ENCODE data around the gene MTFR1L.
A peak's percentile ranks its signal among the peaks of the same experiment; 100 is the strongest.

The MTFR1L gene

GRCh38 chr1:25875154-25875855, 55.6 kb downstream of the MTFR1L start, which contains the start of gene PAQR7:
TSS of gene PAQR7 (minus strand) at chr1:25875708. CDS start at chr1:25863839, 11,869 bp downstream.
- peak; percentile 76 for DNase-seq (ENCODE audit: low spot score)
- H3K27ac Mint-ChIP-seq, result peak within 1 kb of the TSS; percentile 70
- no peaks in the 10 kb centered on the region for H3K36me3 Mint-ChIP-seq (ENCODE audit: low read depth)
- H3K4me1 Mint-ChIP-seq (ENCODE audit: low read depth), result peaks cover 5% of the 10 kb centered on the region
- no peaks in the 10 kb centered on the region for H3K9me3 Mint-ChIP-seq
- peaks cover 18% of the 10 kb centered on the region for H3K27me3 Mint-ChIP-seq (ENCODE audit: low read depth)
- H3K4me3 Mint-ChIP-seq, result peak within 1 kb of the TSS; percentile 85

DNA sequence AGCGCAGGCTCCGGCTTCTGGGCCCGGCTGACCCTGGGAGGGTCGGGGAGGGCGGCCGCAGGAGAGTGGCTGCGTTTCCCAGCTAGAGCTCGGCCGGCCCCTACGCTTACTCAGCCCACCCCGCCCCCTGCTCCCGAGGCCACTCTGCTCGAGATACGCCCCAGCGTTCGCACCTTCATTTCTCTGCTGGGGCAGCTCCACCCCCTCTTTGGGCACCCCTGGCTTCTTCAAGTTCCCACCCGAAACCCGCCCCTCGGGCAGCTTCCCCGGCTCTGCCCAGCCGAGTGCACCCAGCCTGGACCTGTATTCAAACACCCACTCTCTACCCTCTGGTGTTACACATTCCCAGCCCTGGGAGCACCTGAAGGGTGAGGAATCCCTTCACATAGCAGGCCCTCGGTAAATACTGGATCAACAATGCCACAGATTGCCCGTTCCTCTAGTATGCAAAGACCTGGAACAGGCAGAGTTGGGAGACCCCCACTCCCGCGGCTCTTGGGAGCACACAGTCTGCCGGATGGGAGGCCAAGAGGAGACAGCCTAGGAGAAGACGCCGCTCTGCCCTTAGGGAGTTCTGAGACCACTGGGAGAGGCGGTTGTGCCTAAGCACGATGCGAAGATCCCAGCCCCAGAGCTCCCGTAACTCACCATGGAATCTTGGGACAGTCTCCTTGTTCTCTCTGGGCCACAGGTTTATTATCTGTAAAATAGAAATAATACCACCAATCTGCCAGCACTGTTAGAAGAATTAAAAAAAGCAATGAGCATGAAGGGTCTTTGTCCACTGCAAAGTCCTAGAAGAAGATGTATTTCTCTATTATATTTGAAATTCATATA, 56.3 kb downstream of the MTFR1L start:
- no peak for DNase-seq (ENCODE audit: low spot score)
- no peaks in the 10 kb centered on the region for H3K9me3 Mint-ChIP-seq
- H3K27ac Mint-ChIP-seq, result no peak overlapping the region
- peaks cover 18% of the 10 kb centered on the region for H3K27me3 Mint-ChIP-seq (ENCODE audit: low read depth)
- H3K4me3 Mint-ChIP-seq, result peak overlapping the region; percentile 76
- H3K4me1 Mint-ChIP-seq (ENCODE audit: low read depth), result peaks cover 5% of the 10 kb centered on the region
- H3K36me3 Mint-ChIP-seq (ENCODE audit: low read depth), result no peaks in the 10 kb centered on the region

GRCh38 chr1:25876693-25877077, 56.9 kb downstream of the MTFR1L start:
- Mint-ChIP-seq H3K9me3 (no peaks in the 10 kb centered on the region), H3K4me3 (no peak overlapping the region), H3K36me3 (ENCODE audit: low read depth) (no peaks in the 10 kb centered on the region), H3K27ac (no peak overlapping the region), H3K4me1 (ENCODE audit: low read depth) (peaks cover 5% of the 10 kb centered on the region), H3K27me3 (ENCODE audit: low read depth) (peaks cover 18% of the 10 kb centered on the region)
- no peak for DNase-seq (ENCODE audit: low spot score)

GRCh38 chr1:25877155-25877554, 57.4 kb downstream of the MTFR1L start:
- Mint-ChIP-seq H3K36me3 (ENCODE audit: low read depth) (no peaks in the 10 kb centered on the region), H3K4me3 (no peak overlapping the region), H3K27me3 (ENCODE audit: low read depth) (peaks cover 18% of the 10 kb centered on the region), H3K9me3 (no peaks in the 10 kb centered on the region), H3K27ac (no peak overlapping the region), H3K4me1 (ENCODE audit: low read depth) (peaks cover 5% of the 10 kb centered on the region)
- DNase-seq (ENCODE audit: low spot score), result no peak

GRCh38 chr1:25878690-25879089, 58.9 kb downstream of the MTFR1L start:
- Mint-ChIP-seq H3K27ac (no peak overlapping the region), H3K4me1 (ENCODE audit: low read depth) (peaks cover 5% of the 10 kb centered on the region), H3K4me3 (no peak overlapping the region), H3K27me3 (ENCODE audit: low read depth) (peaks cover 18% of the 10 kb centered on the region), H3K9me3 (no peaks in the 10 kb centered on the region), H3K36me3 (ENCODE audit: low read depth) (no peaks in the 10 kb centered on the region)
- no peak for DNase-seq (ENCODE audit: low spot score)

DNA sequence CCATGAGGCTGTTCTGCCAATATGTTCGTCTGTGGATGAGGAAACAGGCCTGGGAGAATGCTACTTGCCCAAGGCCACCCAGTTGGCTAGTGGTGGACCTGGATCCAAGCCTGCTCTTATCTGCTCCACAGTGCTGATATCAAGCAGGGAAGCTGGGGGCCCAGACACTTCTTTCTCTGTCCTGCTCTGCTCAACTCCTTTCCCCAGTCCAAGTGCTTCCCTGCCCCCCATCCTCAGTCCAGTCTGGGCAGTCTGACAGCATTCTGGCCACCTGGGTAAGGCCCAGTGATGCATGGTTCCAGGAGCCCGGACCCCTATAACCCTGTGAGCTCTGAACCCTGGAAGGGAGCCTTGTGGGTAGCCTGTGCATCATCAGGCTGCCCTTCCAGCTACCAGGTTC, 59.9 kb downstream of the MTFR1L start:
- H3K27me3 Mint-ChIP-seq (ENCODE audit: low read depth), result peaks cover 18% of the 10 kb centered on the region
- peaks cover 5% of the 10 kb centered on the region for H3K4me1 Mint-ChIP-seq (ENCODE audit: low read depth)
- no peaks in the 10 kb centered on the region for H3K36me3 Mint-ChIP-seq (ENCODE audit: low read depth)
- H3K9me3 Mint-ChIP-seq, result no peaks in the 10 kb centered on the region
- H3K27ac Mint-ChIP-seq, result no peak overlapping the region
- DNase-seq (ENCODE audit: low spot score), result no peak
- H3K4me3 Mint-ChIP-seq, result no peak overlapping the region

DNA sequence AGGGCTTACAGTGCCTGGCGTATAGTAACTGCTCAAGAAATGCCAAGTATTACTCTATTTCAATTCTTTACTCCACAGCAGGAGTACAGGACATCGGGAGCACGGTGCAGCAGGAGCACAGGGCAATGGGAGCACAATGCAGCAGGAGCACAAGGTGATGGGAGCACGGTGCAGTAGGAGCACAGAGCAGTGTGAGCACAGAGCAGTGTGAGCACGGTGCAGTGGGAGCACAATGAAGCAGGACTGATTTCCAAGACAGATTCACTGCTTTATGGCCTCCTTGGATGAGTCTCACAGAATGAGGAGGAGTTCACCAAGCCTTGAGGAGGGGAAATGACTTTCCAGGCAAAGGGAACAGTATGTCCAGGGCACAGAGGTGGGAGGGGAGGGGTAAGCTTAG, 60.8 kb downstream of the MTFR1L start:
- peaks cover 3% of the 10 kb centered on the region for H3K4me1 Mint-ChIP-seq (ENCODE audit: low read depth)
- H3K27ac Mint-ChIP-seq, result no peak overlapping the region
- peaks cover 18% of the 10 kb centered on the region for H3K27me3 Mint-ChIP-seq (ENCODE audit: low read depth)
- no peak overlapping the region for H3K4me3 Mint-ChIP-seq
- no peaks in the 10 kb centered on the region for H3K9me3 Mint-ChIP-seq
- DNase-seq (ENCODE audit: low spot score), result no peak
- H3K36me3 Mint-ChIP-seq (ENCODE audit: low read depth), result peaks cover 2% of the 10 kb centered on the region

DNA sequence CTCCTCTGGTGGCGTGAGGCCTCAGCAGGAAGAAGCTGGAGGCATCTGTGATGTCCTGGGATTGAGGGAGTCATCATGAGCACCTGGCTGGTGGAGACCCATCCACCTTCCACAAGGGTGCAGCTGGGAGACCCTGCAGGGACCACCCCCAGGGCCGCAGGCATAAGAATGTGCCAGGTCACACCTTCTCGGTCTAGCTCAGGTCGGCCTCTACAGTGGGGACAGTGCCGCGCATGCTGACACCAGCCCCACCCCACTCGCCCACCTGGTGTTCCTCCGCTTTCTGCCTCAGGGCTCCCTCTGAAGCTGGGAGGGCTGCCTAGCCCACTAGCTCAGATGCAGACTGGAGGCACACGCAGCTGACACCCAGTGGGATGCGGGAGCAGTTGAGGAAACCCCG, 61.5 kb downstream of the MTFR1L start:
- peaks cover 2% of the 10 kb centered on the region for H3K36me3 Mint-ChIP-seq (ENCODE audit: low read depth)
- H3K4me1 Mint-ChIP-seq (ENCODE audit: low read depth), result no peaks in the 10 kb centered on the region
- H3K4me3 Mint-ChIP-seq, result no peak overlapping the region
- no peaks in the 10 kb centered on the region for H3K9me3 Mint-ChIP-seq
- H3K27ac Mint-ChIP-seq, result no peak overlapping the region
- no peak for DNase-seq (ENCODE audit: low spot score)
- H3K27me3 Mint-ChIP-seq (ENCODE audit: low read depth), result peaks cover 15% of the 10 kb centered on the region
